Panc1 (cell line): ENCODE data around the gene CEACAM21. TPM values are rescaled to one million over a fixed set of nuclear protein-coding genes. Genes with fewer than 3 reads are reported as not detected.

ENCODE experiments used
- ATAC-seq: fragments of 200-7000 bp; cut with Tn5 transposase; 2 replicates; pipeline ENCODE4 v1.9.1; 2020; ENCODE audit warnings: mild to moderate bottlenecking, moderate library complexity
- BruUV-seq: library from RNA; stranded (reverse); fragments of 400-500 nt; replicated peaks from 2 replicates; lab custom pipeline; 2021; lab: Mats Ljungman, UMichigan
- CTCF ChIA-PET: fragments of 300-600 bp; sonication (Branson Sonifier 250); formaldehyde crosslinking; loops from one replicate; lab custom pipeline; 2022; ENCODE audit warnings: antibody characterized with exemption; lab: Charles Lee
- POLR2A ChIA-PET: fragments of 300-600 bp; sonication (Branson Sonifier 250); formaldehyde crosslinking; loops from one replicate; lab custom pipeline; 2022; ENCODE audit warnings: antibody characterized with exemption; lab: Charles Lee
- DNase-seq: peaks from one replicate; pipeline ENCODE4 v3.0.0-alpha.2; 2010; ENCODE audit warnings: low read depth, low spot score
- H3K27ac ChIP-seq: 2 replicates; pipeline ENCODE4 v1.5.1; 2011; ENCODE audit warnings: mild to moderate bottlenecking, low read length, inconsistent platforms
- H3K27me3 ChIP-seq: fragments of 200-500 bp; sonication (Bioruptor generic); 2 replicates; pipeline ENCODE4 v1.6.0; 2014; ENCODE audit warnings: low read length, inconsistent platforms; ENCODE audit not compliant: control insufficient read depth, insufficient read depth
- H3K36me3 ChIP-seq: fragments of 200-500 bp; sonication (Bioruptor generic); 2 replicates; pipeline ENCODE4 v1.5.1; 2014; ENCODE audit warnings: inconsistent platforms, mild to moderate bottlenecking, low read length, moderate library complexity; ENCODE audit not compliant: control insufficient read depth, insufficient read depth
- H3K4me1 ChIP-seq: 2 replicates; pipeline ENCODE4 v1.5.1; 2011; ENCODE audit warnings: inconsistent platforms, mild to moderate bottlenecking, low read length, moderate library complexity; ENCODE audit not compliant: control insufficient read depth, insufficient read depth
- H3K4me3 ChIP-seq, 2 experiments: 2 replicates each; pipeline ENCODE4 v1.5.1; 2011 to 2012; ENCODE audit warnings: low read depth in 2 of 2, low read length in 2 of 2, mild to moderate bottlenecking in 2 of 2, inconsistent platforms in 1 of 2, moderate library complexity in 1 of 2
- H3K9me3 ChIP-seq: fragments of 200-500 bp; sonication (Bioruptor generic); 2 replicates; pipeline ENCODE4 v1.5.1; 2014; ENCODE audit warnings: low read depth, mild to moderate bottlenecking, inconsistent platforms, low read length, moderate library complexity; ENCODE audit not compliant: control insufficient read depth, insufficient read depth
- POLR2AphosphoS5 ChIP-seq: IDR thresholded peaks from 2 replicates; pipeline ENCODE4 v1.6.1; 2012; ENCODE audit warnings: mild to moderate bottlenecking, low read depth, low read length, moderate library complexity
- REST ChIP-seq, 2 experiments: IDR thresholded peaks; 2 replicates each; pipeline ENCODE4 v1.6.1; 2011 to 2012; ENCODE audit warnings: low read depth in 2 of 2, control low read depth in 1 of 2, low read length in 1 of 2, mild to moderate bottlenecking in 1 of 2, moderate library complexity in 1 of 2; ENCODE audit not compliant: insufficient read depth in 1 of 2
- SIN3A ChIP-seq: IDR thresholded peaks from 2 replicates; pipeline ENCODE4 v1.6.1; 2012; ENCODE audit warnings: low read depth, mild to moderate bottlenecking, low read length, moderate library complexity, borderline replicate concordance; ENCODE audit not compliant: insufficient read depth
- TCF7L2 ChIP-seq: IDR thresholded peaks from 2 replicates; pipeline ENCODE4 v1.6.1; 2011; ENCODE audit warnings: mild to moderate bottlenecking, low read depth, low read length, inconsistent platforms
- in situ Hi-C: cut with HindIII; loops from 2 replicates; pipeline ENCODE4 v1.10.0; 2016; ENCODE audit warnings: low sequenced_read_pairs, low pct_unique_long_range_greater_than_20kb
- intact Hi-C: fragments of 100-400 bp; cut with micrococcal nuclease; formaldehyde crosslinking; loops from one replicate; pipeline ENCODE4 v1.10.0; 2022; ENCODE audit not compliant: unreplicated experiment
- total RNA-seq: library from RNA; stranded (reverse); gene quantifications from one replicate; pipeline ENCODE4 v1.2.1, GENCODE V29; 2021; ENCODE audit not compliant: unreplicated experiment
- TF ChIP-seq, protein P1 (sequence below): fragments of 450-650 bp; IDR thresholded peaks from 2 replicates; pipeline ENCODE4 v1.5.1; 2017; ENCODE audit warnings: mild to moderate bottlenecking

CEACAM21 gene
- total RNA-seq, 1 experiment from 2014 or later: not detected

GRCh38 chr19:41532526-41532925, 43.4 kb upstream of the CEACAM21 start:
- no peaks in the 10 kb centered on the region for H3K4me1 ChIP-seq
- in situ Hi-C loops: no loop called here
- H3K27me3 ChIP-seq: peaks cover 26% of the 10 kb centered on the region

DNA sequence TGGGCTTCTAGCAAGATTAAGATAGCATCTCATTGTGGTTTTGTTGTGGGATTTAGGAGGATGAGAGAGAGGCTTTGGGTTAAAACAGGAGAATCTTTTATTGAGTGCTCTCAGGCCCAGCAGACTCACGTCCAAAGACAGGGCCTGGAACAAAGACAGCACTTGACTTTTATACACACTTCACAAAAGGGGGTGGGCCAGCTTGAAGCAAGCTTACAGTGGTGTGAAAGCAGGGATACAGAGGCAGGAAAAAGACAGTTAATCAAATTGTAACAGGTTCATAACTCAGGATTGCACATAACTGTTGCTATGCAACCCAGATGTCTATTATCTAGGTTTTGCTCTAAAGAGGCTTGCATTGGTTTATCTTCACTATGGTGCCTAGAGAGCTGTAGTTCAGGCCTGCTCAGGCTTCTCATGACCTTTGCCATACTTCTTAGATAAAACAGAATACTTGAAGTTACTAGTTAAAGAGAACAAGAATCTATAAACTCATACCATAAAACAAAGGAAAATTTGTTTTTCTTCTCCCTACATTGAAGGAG, 42.2 kb upstream of the CEACAM21 start:
- Histone ChIP-seq H3K27ac (no peak overlapping the region), H3K4me3 (no peak overlapping the region), H3K27me3 (peaks cover 22% of the 10 kb centered on the region), H3K36me3 (no peaks in the 10 kb centered on the region), H3K4me1 (no peaks in the 10 kb centered on the region), H3K9me3 (no peaks in the 10 kb centered on the region)
- BruUV-seq: no TSS peak
- ATAC-seq: no peak
- DNase-seq: no peak
- POLR2A ChIA-PET: no interaction called here
- TF ChIP-seq, protein P1, sequence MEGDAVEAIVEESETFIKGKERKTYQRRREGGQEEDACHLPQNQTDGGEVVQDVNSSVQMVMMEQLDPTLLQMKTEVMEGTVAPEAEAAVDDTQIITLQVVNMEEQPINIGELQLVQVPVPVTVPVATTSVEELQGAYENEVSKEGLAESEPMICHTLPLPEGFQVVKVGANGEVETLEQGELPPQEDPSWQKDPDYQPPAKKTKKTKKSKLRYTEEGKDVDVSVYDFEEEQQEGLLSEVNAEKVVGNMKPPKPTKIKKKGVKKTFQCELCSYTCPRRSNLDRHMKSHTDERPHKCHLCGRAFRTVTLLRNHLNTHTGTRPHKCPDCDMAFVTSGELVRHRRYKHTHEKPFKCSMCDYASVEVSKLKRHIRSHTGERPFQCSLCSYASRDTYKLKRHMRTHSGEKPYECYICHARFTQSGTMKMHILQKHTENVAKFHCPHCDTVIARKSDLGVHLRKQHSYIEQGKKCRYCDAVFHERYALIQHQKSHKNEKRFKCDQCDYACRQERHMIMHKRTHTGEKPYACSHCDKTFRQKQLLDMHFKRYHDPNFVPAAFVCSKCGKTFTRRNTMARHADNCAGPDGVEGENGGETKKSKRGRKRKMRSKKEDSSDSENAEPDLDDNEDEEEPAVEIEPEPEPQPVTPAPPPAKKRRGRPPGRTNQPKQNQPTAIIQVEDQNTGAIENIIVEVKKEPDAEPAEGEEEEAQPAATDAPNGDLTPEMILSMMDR: no peak
- no peak for TF ChIP-seq SIN3A
- no peak for TF ChIP-seq TCF7L2
- no peak for TF ChIP-seq REST (IDR thresholded peaks at IDR 0.05; ENCODE audit: insufficient read depth in 1 of 2, low read depth in 2 of 2, low read length in 1 of 2)
- TF ChIP-seq POLR2AphosphoS5: no peak
- CTCF ChIA-PET: no interaction called here
- intact Hi-C loops (no loop called here), in situ Hi-C loops (no loop called here)

More at GRCh38 chr19:41532526-41532925, 43.4 kb upstream of the CEACAM21 start:
- TF ChIP-seq POLR2AphosphoS5 (no peak), REST (IDR thresholded peaks at IDR 0.05; ENCODE audit: insufficient read depth in 1 of 2, low read depth in 2 of 2, low read length in 1 of 2) (no peak), TCF7L2 (no peak)
- TF ChIP-seq, protein P1: no peak
- ATAC-seq (no peak), DNase-seq (no peak)
- POLR2A ChIA-PET: no interaction called here
- H3K36me3 ChIP-seq: no peaks in the 10 kb centered on the region
- BruUV-seq: no TSS peak
- intact Hi-C loops: no loop called here
- H3K27ac ChIP-seq: no peak overlapping the region
- CTCF ChIA-PET: no interaction called here
- no peaks in the 10 kb centered on the region for H3K9me3 ChIP-seq
- no peak overlapping the region for H3K4me3 ChIP-seq
